ENCODE data around the gene VPS39.
"Not testable (repeated sequence)": the region's sequence is repeated elsewhere in the genome, so short reads cannot be mapped to it uniquely, and the experiment has no call there.

VPS39 gene, protein sequence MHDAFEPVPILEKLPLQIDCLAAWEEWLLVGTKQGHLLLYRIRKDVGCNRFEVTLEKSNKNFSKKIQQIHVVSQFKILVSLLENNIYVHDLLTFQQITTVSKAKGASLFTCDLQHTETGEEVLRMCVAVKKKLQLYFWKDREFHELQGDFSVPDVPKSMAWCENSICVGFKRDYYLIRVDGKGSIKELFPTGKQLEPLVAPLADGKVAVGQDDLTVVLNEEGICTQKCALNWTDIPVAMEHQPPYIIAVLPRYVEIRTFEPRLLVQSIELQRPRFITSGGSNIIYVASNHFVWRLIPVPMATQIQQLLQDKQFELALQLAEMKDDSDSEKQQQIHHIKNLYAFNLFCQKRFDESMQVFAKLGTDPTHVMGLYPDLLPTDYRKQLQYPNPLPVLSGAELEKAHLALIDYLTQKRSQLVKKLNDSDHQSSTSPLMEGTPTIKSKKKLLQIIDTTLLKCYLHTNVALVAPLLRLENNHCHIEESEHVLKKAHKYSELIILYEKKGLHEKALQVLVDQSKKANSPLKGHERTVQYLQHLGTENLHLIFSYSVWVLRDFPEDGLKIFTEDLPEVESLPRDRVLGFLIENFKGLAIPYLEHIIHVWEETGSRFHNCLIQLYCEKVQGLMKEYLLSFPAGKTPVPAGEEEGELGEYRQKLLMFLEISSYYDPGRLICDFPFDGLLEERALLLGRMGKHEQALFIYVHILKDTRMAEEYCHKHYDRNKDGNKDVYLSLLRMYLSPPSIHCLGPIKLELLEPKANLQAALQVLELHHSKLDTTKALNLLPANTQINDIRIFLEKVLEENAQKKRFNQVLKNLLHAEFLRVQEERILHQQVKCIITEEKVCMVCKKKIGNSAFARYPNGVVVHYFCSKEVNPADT

DNA sequence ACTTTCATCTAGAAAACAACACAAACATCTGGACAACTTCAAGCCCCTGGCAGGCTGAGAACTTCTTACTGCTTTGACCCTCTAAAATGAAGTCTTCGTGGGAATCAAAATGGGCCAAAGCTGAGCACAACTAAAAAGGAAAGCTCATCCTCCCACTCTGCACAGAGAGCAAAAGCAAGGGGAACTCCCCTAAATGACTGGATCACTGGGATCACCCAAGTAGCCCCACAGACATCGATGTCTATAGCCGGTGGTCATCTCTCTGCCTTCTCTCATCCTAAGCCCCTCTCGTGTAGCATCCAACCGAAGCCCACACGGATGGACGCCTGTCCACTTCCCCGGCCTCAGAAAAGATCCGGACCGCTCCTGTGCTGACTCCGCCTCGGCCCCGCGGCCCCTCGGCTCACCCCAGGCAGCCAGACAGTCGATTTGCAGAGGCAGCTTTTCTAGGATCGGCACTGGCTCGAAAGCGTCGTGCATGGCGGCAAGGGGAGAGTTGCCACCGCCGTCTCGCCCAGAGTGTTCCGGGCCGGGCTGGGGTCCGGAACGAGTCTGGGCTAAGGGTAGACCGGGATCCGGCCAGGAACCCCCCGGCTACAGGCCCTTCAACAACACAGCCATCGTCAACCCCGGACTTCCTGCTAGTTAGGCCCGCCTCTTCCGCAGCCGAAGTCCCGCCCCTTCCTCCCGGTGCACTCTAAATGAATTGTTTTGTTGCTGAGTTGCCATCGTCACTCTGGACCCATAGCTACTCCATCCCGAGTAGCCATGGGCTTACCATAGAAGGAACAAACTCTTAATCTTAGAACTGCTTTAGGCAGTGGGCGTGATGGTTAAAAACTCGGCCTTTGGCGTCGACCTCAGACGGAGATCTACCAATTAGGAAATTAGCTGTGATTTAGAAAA, at the start of gene VPS39:
Gene VPS39 (minus strand): TSS at position 631 of the 906 bp plus-strand sequence. CDS start 151 bp downstream, at position 480.
- peak; percentile 64 to 65 (median 65) for DNase-seq (ENCODE audit: low read depth in 3 of 3)

DNA sequence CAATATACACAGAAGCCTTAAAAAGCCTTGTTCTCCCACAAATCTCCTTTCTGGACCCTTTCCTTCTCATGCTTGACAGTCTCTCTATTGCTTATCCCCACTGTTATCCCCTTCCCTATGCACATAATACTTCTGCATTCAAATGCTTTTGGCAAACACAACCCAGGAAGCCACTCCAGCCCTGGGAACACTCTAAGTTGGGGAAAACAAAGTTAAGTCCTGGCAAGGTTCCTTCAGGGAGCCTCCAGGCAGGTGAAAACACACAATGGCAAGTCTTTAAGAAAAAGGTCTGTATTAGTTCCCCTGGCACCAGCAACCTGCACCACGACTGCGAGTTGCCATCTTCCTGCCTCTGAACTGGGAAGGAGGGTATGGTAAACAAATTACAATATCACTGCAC, 45.2 kb upstream of the VPS39 start:
- DNase-seq (ENCODE audit: low read depth in 3 of 3): no peak

DNA sequence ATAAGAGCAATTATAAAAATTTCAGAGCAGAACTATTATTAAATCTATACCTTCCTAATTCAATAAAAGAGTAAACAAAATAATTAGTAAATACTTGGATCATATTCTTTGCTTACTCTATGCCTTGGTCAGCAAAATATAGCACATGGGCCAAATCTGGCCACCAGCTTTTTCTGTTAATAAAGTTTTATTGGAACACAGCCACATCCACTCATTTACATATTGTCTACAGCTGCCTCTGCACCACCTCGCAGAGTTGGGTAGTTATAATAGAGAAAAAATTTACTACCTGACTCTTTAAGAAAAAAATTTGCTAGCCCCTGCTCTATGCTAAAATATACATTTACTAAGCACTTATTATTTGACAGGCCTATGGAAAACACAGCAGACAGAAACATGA, 32.7 kb upstream of the VPS39 start:
- DNase-seq (ENCODE audit: low read depth in 3 of 3): no peak

DNA sequence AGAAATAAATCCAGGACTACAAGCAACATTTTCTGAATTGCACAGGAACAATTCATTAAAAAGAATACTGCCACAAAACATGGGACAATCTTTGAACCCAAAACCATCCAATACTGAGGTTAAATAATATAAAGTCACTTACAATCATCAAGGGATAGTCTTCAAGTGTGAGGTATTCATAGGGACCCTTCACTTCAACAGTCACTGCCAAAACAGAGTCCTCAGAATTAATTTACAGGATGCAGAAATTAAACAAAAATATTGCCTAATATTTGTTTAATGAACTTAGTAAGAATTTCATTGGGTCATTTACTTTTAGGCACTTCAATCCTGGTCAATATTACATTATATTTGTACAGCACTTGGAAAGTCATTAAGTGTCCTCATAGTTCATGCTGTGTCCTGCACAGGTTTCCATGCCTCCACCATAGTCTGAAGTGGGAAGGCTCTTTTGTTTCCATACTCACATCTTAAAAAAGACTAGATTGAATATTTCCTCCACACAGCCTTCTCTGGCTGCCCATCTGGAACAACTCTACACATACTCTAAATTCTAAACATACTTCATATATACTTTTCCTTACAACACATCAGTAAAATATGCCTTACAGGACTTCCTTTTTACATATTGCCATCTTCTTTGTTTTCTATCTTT, 31.6 kb upstream of the VPS39 start:
- no peak for DNase-seq (ENCODE audit: low read depth in 3 of 3)

DNA sequence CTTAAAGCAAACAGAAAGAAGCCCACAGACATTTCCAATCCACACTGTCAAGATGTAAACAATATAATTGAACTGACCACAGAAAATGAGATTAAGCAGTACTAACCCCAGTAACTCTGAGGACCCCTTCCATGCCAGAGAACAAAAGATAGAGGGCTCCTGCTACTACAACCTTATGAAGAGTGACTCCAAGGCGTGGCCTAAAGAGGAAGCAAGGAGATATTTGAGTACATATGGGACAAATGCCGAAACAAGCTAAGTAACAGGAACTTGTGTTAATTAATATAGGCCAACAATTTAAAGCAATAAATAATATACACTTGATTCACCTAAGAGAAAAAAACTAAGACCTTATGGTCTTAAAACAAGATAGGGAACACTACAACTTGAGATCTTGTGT, 25.0 kb upstream of the VPS39 start:
- DNase-seq (ENCODE audit: low read depth in 3 of 3): no peak

DNA sequence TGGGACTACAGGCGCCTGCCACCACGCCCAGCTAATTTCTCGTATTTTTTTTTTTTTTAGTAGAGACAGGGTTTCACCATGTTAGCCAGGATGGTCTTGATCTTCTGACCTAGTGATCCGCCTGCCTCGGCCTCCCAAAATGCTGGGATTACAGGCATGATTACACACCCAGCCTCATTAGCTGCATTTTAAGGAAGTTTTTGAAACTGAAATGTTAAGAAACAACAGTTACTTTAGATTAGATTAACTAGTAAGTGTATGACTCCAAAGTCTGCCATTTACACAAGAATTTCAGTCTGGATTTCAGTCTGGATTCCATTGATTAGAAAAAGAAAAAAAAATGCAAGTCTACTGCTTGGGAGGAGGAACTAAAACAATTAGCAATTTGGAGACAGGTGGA, 24.5 kb upstream of the VPS39 start:
- no peak for DNase-seq (ENCODE audit: low read depth in 3 of 3)

DNA sequence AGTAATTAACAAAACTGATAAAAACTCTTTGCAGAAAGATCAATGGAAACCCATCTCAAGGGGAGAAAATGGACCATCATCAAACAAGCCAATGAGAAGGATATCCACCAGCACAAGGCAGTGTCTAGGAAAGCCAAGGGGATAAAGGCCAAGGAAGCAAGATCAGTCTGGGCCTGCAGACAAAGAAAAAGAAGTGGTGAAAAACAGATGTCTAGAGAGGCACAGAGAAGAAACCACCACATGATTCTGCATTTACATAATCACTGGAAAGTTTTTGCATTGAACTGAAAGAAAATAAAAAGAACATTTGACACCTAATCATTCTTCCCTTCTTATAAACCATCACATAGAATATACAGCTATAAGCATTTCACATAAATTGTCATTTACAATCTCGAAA, 23.0 kb upstream of the VPS39 start:
- DNase-seq (ENCODE audit: low read depth in 3 of 3): no peak

DNA sequence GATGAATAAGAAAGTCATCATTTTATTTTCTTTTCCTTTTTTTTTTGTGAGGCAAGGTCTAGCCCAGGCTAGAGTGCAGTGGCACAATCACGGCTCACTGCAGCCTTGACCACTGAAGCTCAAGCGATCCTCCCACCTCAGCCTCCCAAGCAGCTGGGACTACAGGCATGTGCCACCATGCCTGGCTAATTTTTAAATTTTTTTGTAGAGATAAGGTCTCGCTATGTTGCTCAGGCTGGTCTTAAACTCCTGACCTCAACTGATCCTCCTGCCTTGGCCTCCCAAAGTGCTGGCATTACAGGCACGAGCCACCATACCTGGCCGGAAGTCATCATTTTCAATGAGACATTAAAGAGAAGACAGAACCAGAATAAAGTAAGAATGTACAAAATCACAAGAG, 20.9 kb upstream of the VPS39 start:
- not testable (repeated sequence) for DNase-seq (ENCODE audit: low read depth in 3 of 3)

DNA sequence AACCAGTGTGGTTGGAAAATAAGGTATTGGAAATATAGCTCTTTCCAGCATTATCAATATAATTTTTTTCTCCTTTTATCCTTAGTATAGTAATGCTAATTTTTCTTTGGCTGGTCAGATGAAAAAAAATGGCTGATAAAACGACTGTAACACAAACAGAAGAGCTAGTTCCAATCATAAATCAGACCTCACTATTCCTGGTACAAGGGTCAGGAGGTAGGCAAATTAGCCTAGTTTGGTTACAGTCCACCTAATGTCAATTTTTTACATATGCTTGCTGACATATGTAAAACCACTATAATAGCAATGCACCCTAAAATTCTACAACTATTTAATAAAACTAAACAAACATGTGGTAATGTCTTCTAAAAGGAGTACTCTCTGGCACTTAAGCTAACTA, 19.9 kb upstream of the VPS39 start:
- DNase-seq (ENCODE audit: low read depth in 3 of 3): no peak

DNA sequence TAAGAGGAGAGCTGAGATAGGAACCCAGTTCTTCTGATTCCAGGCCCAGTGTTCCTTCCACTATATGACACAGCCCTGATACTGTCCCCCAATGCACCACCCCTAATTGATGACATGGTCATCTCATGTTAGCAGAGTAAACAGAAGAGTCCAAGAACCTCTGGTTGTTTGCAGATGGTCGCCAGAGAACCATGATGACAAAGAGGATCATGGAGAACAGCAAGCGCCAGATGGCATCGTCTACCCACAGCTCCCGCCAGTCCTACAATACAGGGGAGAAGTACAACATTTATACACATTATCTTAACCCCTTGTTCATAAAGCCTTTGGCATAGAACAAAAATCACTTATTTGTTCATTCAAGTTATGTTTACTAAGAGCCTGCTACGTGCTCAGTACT, 18.5 kb upstream of the VPS39 start:
- DNase-seq (ENCODE audit: low read depth in 3 of 3): no peak

DNA sequence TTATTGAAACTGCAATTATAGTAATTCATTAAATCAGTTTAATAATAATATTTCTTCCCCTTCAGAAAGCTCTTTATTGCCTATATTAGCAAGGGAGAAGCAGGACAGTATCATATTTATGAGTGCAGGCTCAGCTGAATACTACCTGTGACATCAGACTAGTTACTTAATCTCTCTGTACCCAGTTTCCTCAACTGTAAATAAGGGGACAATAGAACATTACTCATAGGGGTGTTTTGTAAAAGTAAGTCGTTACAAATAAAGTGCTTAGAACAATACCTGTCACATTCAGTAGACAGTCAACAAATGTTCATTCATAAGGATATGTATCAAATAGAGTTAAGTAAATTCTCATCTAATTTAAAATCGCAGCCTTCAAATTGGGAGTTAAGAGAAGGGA, 12.1 kb upstream of the VPS39 start:
- DNase-seq (ENCODE audit: low read depth in 3 of 3): no peak

DNA sequence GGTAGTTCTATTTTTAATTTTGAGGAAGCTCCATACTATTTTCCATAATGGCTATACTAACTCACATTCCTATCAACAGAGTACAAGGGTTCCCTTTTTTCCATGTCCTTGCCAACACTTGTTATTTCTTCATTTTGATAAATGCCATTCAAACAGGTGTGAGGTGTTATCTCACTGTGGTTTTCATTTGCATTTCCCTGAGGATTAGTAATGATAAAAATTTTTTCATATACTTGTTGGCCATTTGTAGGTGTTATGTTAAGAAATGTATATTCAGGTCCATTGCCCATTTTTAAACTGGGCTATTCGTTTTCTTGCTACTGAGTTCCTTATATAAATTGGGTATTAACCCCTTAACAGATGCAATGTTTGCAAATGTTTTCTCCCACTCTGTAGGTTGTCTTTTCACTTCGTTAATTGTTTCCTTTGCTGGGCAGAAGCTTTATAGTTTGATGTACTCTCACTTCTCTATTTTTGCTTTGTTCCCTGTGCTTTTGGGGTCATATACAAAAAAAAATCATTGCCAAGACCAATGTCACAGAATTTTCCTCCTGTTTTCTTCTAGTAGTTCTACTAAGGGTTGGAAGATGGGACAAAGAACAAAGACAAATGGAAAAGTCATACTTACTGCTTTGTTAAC, 11.0 kb upstream of the VPS39 start:
- DNase-seq (ENCODE audit: low read depth in 3 of 3): no peak

DNA sequence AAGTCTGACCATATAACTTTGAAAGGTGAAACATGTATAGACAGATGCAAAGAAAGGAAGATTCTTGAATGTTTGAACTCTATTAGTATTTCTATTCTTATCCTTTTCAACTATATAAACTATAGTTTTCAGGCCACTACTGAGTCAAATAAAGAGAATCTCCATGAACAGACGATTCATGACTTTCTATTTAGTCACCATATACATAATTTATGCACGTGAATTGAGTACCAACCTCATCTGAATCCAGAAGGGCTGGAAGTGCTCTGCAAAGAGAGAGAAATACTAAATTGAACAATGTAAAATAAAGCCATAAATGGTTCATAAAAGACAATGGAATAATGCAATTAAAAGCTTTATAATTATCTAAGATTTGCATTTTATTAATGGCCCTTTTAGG, 9.5 kb upstream of the VPS39 start:
- no peak for DNase-seq (ENCODE audit: low read depth in 3 of 3)

DNA sequence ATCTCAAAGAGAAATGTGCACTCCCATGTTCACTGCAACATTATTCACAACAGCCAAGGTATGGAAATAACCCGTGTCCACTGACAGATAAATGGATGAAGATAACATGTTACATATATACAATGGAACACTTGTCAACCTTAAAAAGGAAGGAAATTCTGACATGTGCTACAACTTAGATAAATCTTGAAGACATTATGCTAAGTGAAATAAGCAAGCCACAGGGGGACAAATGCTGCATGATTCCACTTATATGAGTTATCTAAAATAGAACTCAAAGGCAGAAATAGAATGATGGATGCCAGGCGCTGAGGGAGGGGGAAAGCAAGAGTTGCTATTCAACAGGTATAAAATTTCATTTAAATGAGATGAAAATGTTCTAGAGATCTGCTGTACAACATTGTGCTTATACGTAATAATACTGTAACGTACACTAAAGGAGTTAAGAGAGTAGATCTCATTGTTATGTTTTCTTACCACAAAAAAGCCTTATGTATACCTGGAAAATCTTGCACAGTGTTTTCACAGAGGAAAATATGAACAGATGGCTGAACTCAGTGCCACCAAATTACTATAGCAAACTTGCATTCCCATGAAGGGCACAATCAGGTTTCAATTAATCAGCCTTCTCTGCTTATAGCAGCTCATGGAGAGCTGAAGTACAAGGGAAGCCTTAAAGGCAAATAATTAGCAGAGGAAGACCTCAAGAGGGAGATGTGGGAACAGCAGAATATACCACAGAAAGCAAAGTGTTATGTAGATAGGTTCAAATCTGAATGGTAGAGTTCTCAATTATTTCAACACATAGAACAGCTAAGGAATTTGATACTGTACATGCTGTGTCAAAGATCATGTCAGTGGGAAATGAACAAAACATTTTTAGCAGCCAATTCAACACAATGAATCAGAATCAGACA, 8.1 kb upstream of the VPS39 start:
- DNase-seq (ENCODE audit: low read depth in 3 of 3): no peak

DNA sequence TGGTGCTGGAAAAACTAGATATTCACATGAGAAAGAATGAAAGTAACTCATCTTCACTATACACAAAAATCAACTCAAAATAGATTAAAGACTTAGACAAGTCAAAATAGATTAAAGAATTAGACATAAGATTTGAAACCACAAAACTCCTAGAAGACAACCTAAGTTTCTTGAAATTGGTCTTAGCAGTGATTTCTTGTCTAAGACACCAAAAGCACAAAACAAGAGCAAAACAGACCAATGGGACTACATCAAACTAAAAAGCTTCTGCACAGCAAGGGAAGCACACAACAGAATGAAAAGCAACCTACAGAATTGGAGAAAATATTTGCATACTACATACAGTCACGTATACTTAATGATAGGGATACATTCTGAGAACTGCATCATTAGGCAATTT, 6.5 kb upstream of the VPS39 start:
- DNase-seq (ENCODE audit: low read depth in 3 of 3): no peak

DNA sequence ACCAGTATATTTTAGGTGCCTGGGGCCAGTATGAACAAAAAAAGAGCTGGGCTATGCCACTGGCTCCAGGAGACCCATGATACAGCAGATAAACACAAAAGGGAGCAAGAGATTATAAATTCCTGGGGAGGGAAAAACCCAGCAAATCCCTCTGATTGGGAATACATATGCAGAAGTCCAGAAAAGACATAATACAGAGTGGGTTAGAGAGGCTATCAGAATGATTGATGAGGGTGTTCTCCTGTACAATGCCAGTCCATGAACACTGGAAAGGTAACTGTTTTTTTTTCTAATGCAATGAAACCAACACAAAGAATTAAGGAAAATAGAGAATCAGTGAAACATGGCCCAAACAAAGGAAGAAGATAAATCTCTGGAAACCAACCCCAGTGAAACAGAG, 5.4 kb upstream of the VPS39 start:
- DNase-seq (ENCODE audit: low read depth in 3 of 3): no peak

DNA sequence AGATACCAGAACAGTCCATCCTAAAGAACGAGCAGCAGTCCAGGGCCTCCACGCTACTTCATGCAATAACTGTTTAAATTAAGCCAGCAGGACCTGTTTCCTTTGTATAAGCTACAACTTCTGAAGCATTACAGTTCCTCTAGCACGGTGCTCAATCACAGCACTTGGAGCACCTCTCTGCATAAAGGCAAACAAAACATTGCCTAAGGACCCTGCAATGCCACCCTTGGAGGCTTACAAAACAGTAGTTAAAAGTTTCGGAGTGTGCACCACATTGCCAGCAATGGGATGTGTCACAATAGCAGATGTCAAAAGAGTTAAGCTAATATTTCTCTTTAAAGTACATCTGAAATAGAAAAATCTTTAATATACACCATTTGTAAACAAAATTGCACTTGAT, 2.6 kb upstream of the VPS39 start:
- no peak for DNase-seq (ENCODE audit: low read depth in 3 of 3)

DNA sequence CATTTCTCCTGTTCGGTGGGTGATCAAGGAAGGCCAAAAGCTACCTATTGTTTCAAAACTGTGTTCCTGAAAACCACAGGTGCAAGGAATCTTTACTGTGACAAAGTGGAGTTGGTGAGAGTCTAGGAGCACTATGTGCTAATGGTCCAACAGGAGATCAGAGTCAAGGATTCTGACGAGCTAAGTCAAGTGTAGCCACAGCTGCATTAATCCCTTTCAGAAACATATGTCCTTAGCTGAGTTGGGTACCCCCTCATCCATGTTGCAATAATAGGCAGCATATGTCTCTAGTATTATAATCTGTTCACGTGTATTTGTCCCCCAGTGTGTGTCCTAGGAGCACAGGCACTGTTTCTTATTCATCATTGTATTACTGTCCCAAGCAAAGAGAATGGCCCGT, 1.7 kb downstream of the VPS39 start:
- no peak for DNase-seq (ENCODE audit: low read depth in 3 of 3)

DNA sequence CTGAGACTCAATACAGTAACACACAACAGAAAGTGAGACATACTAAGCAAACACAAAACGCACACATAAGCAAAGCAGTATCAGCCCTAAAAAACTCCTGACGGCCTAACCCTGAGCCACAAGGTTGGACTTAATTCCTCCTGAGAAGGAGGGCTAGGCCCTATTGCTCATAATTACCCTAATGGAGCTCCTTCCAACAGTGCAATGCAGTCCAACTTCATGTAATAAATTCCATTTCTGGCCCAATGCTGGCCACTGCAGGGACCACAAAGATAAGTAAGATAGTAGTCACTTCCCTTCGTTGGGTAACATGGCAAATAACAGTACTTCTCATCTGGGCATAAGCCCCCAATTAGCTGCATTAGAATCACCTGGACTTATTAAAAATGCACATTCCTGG, 4.2 kb downstream of the VPS39 start:
- no peak for DNase-seq (ENCODE audit: low read depth in 3 of 3)

DNA sequence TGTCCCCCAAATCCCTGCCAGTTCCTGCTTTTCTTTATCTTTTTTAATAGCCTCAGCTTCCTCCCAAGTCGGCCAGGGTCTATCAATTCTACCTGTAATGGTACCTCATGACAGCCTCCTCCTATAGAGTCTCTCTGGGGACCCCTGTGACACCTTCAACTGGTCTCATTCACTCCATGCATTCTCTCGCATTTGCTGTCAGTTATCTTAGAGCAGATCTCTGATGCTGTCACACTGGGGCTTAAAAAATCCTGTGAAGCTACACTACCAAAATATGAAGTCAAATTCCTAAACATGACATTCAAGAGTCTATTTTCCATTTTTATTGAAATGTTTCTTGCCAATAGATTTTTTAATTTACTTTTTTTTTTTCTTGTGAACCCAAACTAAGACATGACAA, 5.5 kb downstream of the VPS39 start:
- no peak for DNase-seq (ENCODE audit: low read depth in 3 of 3)

Measured in stimulated activated CD4-positive, alpha-beta T cell treated with anti-CD3 and anti-CD28 coated beads, TNF-alpha, amount 100 ng/mL, for 4 hours (primary cell).